Peyer's patch (tissue), 4 donors: ENCODE measurements around the gene GPRIN2.

Experiments
- CTCF ChIP-seq, 6 experiments: fragments of 450-650 bp in 4 of 6; fragments of 200-600 bp in 2 of 6; sonication (generic) in 1 of 6; IDR thresholded peaks; one replicate each; pipeline ENCODE4 v1.5.1; 2017 to 2019; ENCODE audit warnings: antibody characterized with exemption in 6 of 6, mild to moderate bottlenecking in 3 of 6, moderate library complexity in 1 of 6
- POLR2A ChIP-seq, 2 donors: fragments of 450-650 bp; IDR thresholded peaks; one replicate each; pipeline ENCODE4 v1.5.1; 2017; ENCODE audit warnings: antibody characterized with exemption in 2 of 2, mild to moderate bottlenecking in 2 of 2, moderate library complexity in 2 of 2

GRCh38 chr10:46528675-46529615, 27.5 kb downstream of the GPRIN2 start:
- TF ChIP-seq CTCF (IDR thresholded peaks at IDR 0.05) (no peak), POLR2A (IDR thresholded peaks at IDR 0.05) (no peak)
